Ishikawa (cell line): Measurements from ENCODE around the gene CBX5.

ENCODE experiments used
- CEBPB ChIP-seq: IDR thresholded peaks from 2 replicates; pipeline ENCODE4 v1.6.1; 2012
- CREB1 ChIP-seq: IDR thresholded peaks from 2 replicates; pipeline ENCODE4 v1.6.1; 2012; ENCODE audit warnings: low read depth
- EGR1 ChIP-seq: IDR thresholded peaks from 2 replicates; pipeline ENCODE4 v1.6.1; 2012
- EP300 ChIP-seq: IDR thresholded peaks from 2 replicates; pipeline ENCODE4 v1.6.1; 2012; ENCODE audit warnings: borderline replicate concordance
- FOXM1 ChIP-seq: IDR thresholded peaks from 2 replicates; pipeline ENCODE4 v1.6.1; 2012; ENCODE audit warnings: low read depth, borderline replicate concordance
- MAX ChIP-seq: IDR thresholded peaks from 2 replicates; pipeline ENCODE4 v1.6.1; 2012
- NFIC ChIP-seq: IDR thresholded peaks from 2 replicates; pipeline ENCODE4 v1.6.1; 2012
- RAD21 ChIP-seq: IDR thresholded peaks from 2 replicates; pipeline ENCODE4 v1.6.1; 2012; ENCODE audit warnings: low read depth
- REST ChIP-seq: IDR thresholded peaks from 2 replicates; pipeline ENCODE4 v1.6.1; 2012; ENCODE audit warnings: low read depth, mild to moderate bottlenecking
- TAF1 ChIP-seq: IDR thresholded peaks from 2 replicates; pipeline ENCODE4 v1.6.1; 2012; ENCODE audit warnings: low read depth, mild to moderate bottlenecking
- TCF12 ChIP-seq: IDR thresholded peaks from 2 replicates; pipeline ENCODE4 v1.6.1; 2012; ENCODE audit warnings: low read depth
- TEAD4 ChIP-seq: IDR thresholded peaks from 2 replicates; pipeline ENCODE4 v1.6.1; 2012
- USF1 ChIP-seq: IDR thresholded peaks from 2 replicates; pipeline ENCODE4 v1.6.1; 2012
- YY1 ChIP-seq: IDR thresholded peaks from 2 replicates; pipeline ENCODE4 v1.6.1; 2012; ENCODE audit warnings: low read depth
- ZBTB7A ChIP-seq: IDR thresholded peaks from 2 replicates; pipeline ENCODE4 v1.6.1; 2012; ENCODE audit warnings: low read depth

Gene CBX5

GRCh38 chr12:54296393-54297099 is 16.6 kb upstream of the CBX5 start:
- no peak for TF ChIP-seq EP300
- TF ChIP-seq YY1, result no peak
- TF ChIP-seq CREB1, result no peak
- no peak for TF ChIP-seq CEBPB
- no peak for TF ChIP-seq NFIC
- TF ChIP-seq REST, result no peak
- TF ChIP-seq MAX, result no peak
- no peak for TF ChIP-seq TEAD4
- no peak for TF ChIP-seq TCF12
- no peak for TF ChIP-seq USF1

GRCh38 chr12:54294953-54295566 is 15.1 kb upstream of the CBX5 start:
- TF ChIP-seq CEBPB, result no peak
- TF ChIP-seq TEAD4, result no peak
- TF ChIP-seq EP300, result no peak
- no peak for TF ChIP-seq TCF12
- TF ChIP-seq EGR1, result no peak
- TF ChIP-seq YY1, result no peak
- no peak for TF ChIP-seq USF1

- TF ChIP-seq TCF12, result peak; percentile 25; the same call in 1 of the 2 replicates
- TF ChIP-seq RAD21, result peak; percentile 98
- no peak for TF ChIP-seq TEAD4
Measured at GRCh38 chr12:54294152-54294952, 14.4 kb upstream of the CBX5 start.

- no peak for TF ChIP-seq RAD21
- no peak for TF ChIP-seq CREB1
- no peak for TF ChIP-seq TCF12
- TF ChIP-seq NFIC, result no peak
- TF ChIP-seq FOXM1, result no peak
- no peak for TF ChIP-seq MAX
- TF ChIP-seq TAF1, result no peak
- no peak for TF ChIP-seq REST
- no peak for TF ChIP-seq TEAD4
- no peak for TF ChIP-seq EGR1
- no peak for TF ChIP-seq EP300
- TF ChIP-seq YY1, result no peak
- no peak for TF ChIP-seq USF1
- TF ChIP-seq CEBPB, result no peak
- no peak for TF ChIP-seq ZBTB7A
Measured at GRCh38 chr12:54292931-54293241, 13.0 kb upstream of the CBX5 start.
